K562 (cell line): Measurements from ENCODE around the gene MBOAT2. TPM values are rescaled to one million over a fixed set of nuclear protein-coding genes. Genes with fewer than 3 reads are reported as not detected.
A peak's percentile ranks its signal among the peaks of the same experiment; 100 is the strongest.

Experiments
- ATAC-seq: fragments of 200-7000 bp; cut with Tn5 transposase; 3 replicates; pipeline ENCODE4 v1.9.1; 2020; ENCODE audit warnings: moderate library complexity
- BruUV-seq: library from RNA; stranded (reverse); fragments of 400-500 nt; replicated peaks from 2 replicates; lab custom pipeline; 2021; lab: Mats Ljungman, UMichigan
- CTCF ChIA-PET: fragments of 300-600 bp; formaldehyde crosslinking; extraction: SDS; loops from one replicate; lab custom pipeline; 2021; ENCODE audit warnings: low intra/inter-chr PET ratio; lab: Yijun Ruan, JAX
- POLR2A ChIA-PET: fragments of 300-600, 350-650 bp; sonication (Branson Sonifier 250); formaldehyde crosslinking; extraction: SDS; loops from one replicate; lab custom pipeline; 2021; ENCODE audit warnings: antibody characterized with exemption, inconsistent platforms; lab: Yijun Ruan, JAX
- DNase-seq, 4 experiments: peaks; one replicate each; pipeline versions ENCODE4 v3.0.0 to v3.0.0-alpha.2; 2011 to 2018; ENCODE audit warnings: low spot score in 3 of 4, mixed read lengths in 3 of 4; ENCODE audit errors: extremely low read depth in 1 of 4
- FAIRE-seq: peaks from 2 replicates; lab custom pipeline; 2011; peaks lifted over from hg19 to GRCh38; lab: Jason Lieb, UNC
- H2AFZ ChIP-seq: 2 replicates; pipeline ENCODE4 v1.6.0; 2011; ENCODE audit warnings: low read depth, low read length, control low read depth, inconsistent platforms
- H3K27ac ChIP-seq: fragments of 200-600 bp; 3 replicates; pipeline ENCODE4 v1.8.0; 2011; ENCODE audit warnings: low read depth, mild to moderate bottlenecking, control low read depth, inconsistent platforms, low read length, moderate library complexity, mixed read lengths; ENCODE audit errors: extremely low read depth
- H3K27me3 ChIP-seq, 2 experiments: fragments of 300-600 bp in 1 of 2; 2 replicates in 1 of 2; 3 replicates in 1 of 2; pipeline versions ENCODE4 v1.6.0 to v1.8.0; 2011; ENCODE audit warnings: inconsistent platforms in 2 of 2, low read length in 2 of 2, mild to moderate bottlenecking in 1 of 2, mixed read lengths in 1 of 2, moderate library complexity in 1 of 2; ENCODE audit not compliant: control insufficient read depth in 2 of 2, insufficient read depth in 2 of 2
- H3K36me3 ChIP-seq: fragments of 300-600 bp; 3 replicates; pipeline ENCODE4 v1.8.0; 2011; ENCODE audit warnings: mild to moderate bottlenecking, low read length, inconsistent platforms; ENCODE audit not compliant: control insufficient read depth, insufficient read depth
- H3K4me1 ChIP-seq, 2 experiments: fragments of 200-600 bp in 1 of 2; replicated peaks in 1 of 2; 2 replicates in 1 of 2; 3 replicates in 1 of 2; pipeline versions ENCODE4 v1.5.1 to v1.8.0; 2011; ENCODE audit warnings: inconsistent platforms in 2 of 2, low read length in 2 of 2, mild to moderate bottlenecking in 1 of 2, mixed read lengths in 1 of 2, moderate library complexity in 1 of 2; ENCODE audit not compliant: control insufficient read depth in 2 of 2, insufficient read depth in 2 of 2
- H3K4me2 ChIP-seq: 2 replicates; pipeline ENCODE4 v1.6.1; 2011; ENCODE audit warnings: low read length, control low read depth, inconsistent platforms, mixed read lengths; ENCODE audit not compliant: insufficient read depth
- H3K4me3 ChIP-seq: fragments of 200-600 bp; sonication (generic), shearing (Covaris generic); 2 replicates; pipeline ENCODE4 v1.5.1; 2016; ENCODE audit warnings: control low read depth, inconsistent platforms
- H3K79me2 ChIP-seq: fragments of 200-600 bp; 3 replicates; pipeline ENCODE4 v1.8.0; 2011; ENCODE audit warnings: low read length, inconsistent platforms; ENCODE audit not compliant: control insufficient read depth, insufficient read depth
- H3K9ac ChIP-seq, 2 experiments: 2 replicates each; pipeline versions ENCODE4 v1.6.0 to v1.6.1; 2011; ENCODE audit warnings: low read depth in 2 of 2, low read length in 2 of 2, control low read depth in 1 of 2, inconsistent platforms in 1 of 2, mild to moderate bottlenecking in 1 of 2, mixed read lengths in 1 of 2; ENCODE audit not compliant: insufficient read depth in 1 of 2
- H3K9me1 ChIP-seq: one replicate; pipeline ENCODE4 v1.6.0; 2011; ENCODE audit warnings: inconsistent platforms, mild to moderate bottlenecking, low read length, moderate library complexity; ENCODE audit not compliant: control insufficient read depth, insufficient read depth
- H3K9me3 ChIP-seq: replicated peaks from 2 replicates; pipeline ENCODE4 v1.5.1; 2011; ENCODE audit warnings: low read depth, low read length, inconsistent platforms; ENCODE audit not compliant: control insufficient read depth, insufficient read depth
- H4K20me1 ChIP-seq: replicated peaks from 2 replicates; pipeline ENCODE4 v1.6.1; 2011; ENCODE audit warnings: low read length, inconsistent platforms, mixed read lengths; ENCODE audit not compliant: control insufficient read depth, insufficient read depth
- EGR1 ChIP-seq: fragments of 450-650 bp; conservative IDR thresholded peaks from 2 replicates; pipeline ENCODE4 v1.6.1; 2017; ENCODE audit warnings: mild to moderate bottlenecking
- HNRNPH1 ChIP-seq: fragments of 200-400 bp; formaldehyde crosslinking; optimal IDR thresholded peaks from 2 replicates; pipeline ENCODE3; 2017; ENCODE audit warnings: low read depth, mild to moderate bottlenecking, low read length, moderate library complexity
- HNRNPK ChIP-seq: fragments of 200-400 bp; formaldehyde crosslinking; IDR thresholded peaks from one replicate; pipeline ENCODE4 v1.6.1; 2018; ENCODE audit warnings: mild to moderate bottlenecking, low read depth, low read length; ENCODE audit not compliant: poor library complexity, severe bottlenecking
- ID3 ChIP-seq, 2 experiments: fragments of 250-450 bp in 1 of 2; fragments of 450-650 bp in 1 of 2; sonication (Bioruptor Pico) in 1 of 2; IDR thresholded peaks; 2 replicates each; pipeline versions ENCODE4 v1.6.1 to v1.8.0; 2016 to 2021; ENCODE audit warnings: mild to moderate bottlenecking in 2 of 2, moderate library complexity in 2 of 2, missing compliant biosample characterization in 1 of 2, missing genetic modification characterization in 1 of 2
- KAT8 ChIP-seq: fragments of 450-650 bp; IDR thresholded peaks from 2 replicates; pipeline ENCODE4 v1.6.1; 2016; ENCODE audit warnings: low read depth, mild to moderate bottlenecking
- TAF9B ChIP-seq: fragments of 450-650 bp; IDR thresholded peaks from 2 replicates; pipeline ENCODE4 v1.6.1; 2018; ENCODE audit warnings: mild to moderate bottlenecking; ENCODE audit not compliant: partially characterized antibody
- WHSC1 ChIP-seq: IDR thresholded peaks from one replicate; pipeline ENCODE4 v1.6.1; 2012; ENCODE audit warnings: low read length, control low read depth, inconsistent platforms
- ZNF316 ChIP-seq: fragments of 450-650 bp; IDR thresholded peaks from 2 replicates; pipeline ENCODE4 v1.6.1; 2016
- WGBS: fragments of 100-300 bp; shearing (Covaris generic); methylation state at CpG from one replicate; pipeline ENCODE4 v1.1.6; 2016; ENCODE audit warnings: low coverage, mixed read lengths; ENCODE audit not compliant: insufficient coverage; ENCODE audit errors: missing lambda C conversion rate; 5-methylcytosine and 5-hydroxymethylcytosine counted together
- in situ Hi-C: fragments of 300-500 bp; cut with MboI; formaldehyde crosslinking; loops from 4 replicates; pipeline ENCODE4 v1.15.0; 2018; ENCODE audit warnings: inconsistent platforms, mixed read lengths
- intact Hi-C: fragments of 100-400 bp; cut with micrococcal nuclease; formaldehyde crosslinking; loops from 2 replicates; pipeline ENCODE4 v1.14.2; 2022
- polyA plus RNA-seq, 8 experiments: library from polyadenylated mRNA; depleted of rRNA in 4 of 8; stranded (reverse) in 5 of 8; unstranded in 3 of 8; fragments of >200 nt; fragmentation: Nextera tagmentation in 2 of 8; fragmentation: Illumina TruSeq in 1 of 8; extraction: Ambion mirVana in 2 of 8; extraction: Trizol in 1 of 8; gene quantifications; 2 replicates each; pipeline versions ENCODE4 v1.2.1 to v1.2.3, GENCODE V29; 2011 to 2014; ENCODE audit warnings: inconsistent platforms in 1 of 8, missing spikeins in 1 of 8
- total RNA-seq, 7 experiments: library from RNA; depleted of rRNA in 6 of 7; stranded (reverse); fragments of >200 nt in 6 of 7; fragmentation: Illumina TruSeq in 2 of 7; extraction: Trizol in 2 of 7; gene quantifications; 2 replicates each; pipeline versions ENCODE4 v1.2.1 to v1.2.3, GENCODE V29; 2011 to 2021; ENCODE audit warnings: low replicate concordance in 1 of 7
- TF ChIP-seq, protein P1 (sequence below): IDR thresholded peaks from 2 replicates; pipeline ENCODE4 v1.6.1; 2011; ENCODE audit warnings: borderline replicate concordance, low read depth, mild to moderate bottlenecking, moderate library complexity, low read length; ENCODE audit not compliant: insufficient read depth, poor library complexity, severe bottlenecking
- TF ChIP-seq, protein P2 (sequence below): fragments of 250-450 bp; sonication (Bioruptor Pico); IDR thresholded peaks from 2 replicates; pipeline ENCODE4 v1.5.0; 2022; ENCODE audit warnings: mild to moderate bottlenecking
- TF ChIP-seq, protein P3 (sequence below): sonication (generic); formaldehyde crosslinking; IDR thresholded peaks from 2 replicates; pipeline ENCODE4 v1.8.0; 2022; ENCODE audit warnings: missing genetic modification reagents, mild to moderate bottlenecking, moderate library complexity, borderline replicate concordance

Gene MBOAT2
- total and polyA plus RNA-seq, 9 of the 15 experiments (the other 6 are each of a cell fraction or from before 2014, with no cell fraction given), result 8.4 to 122 (median 27.6) TPM

GRCh38 chr2:8976442-8977259 is 26.8 kb downstream of the MBOAT2 start (continued):
- no peak for TF ChIP-seq WHSC1
- TF ChIP-seq, protein P1, sequence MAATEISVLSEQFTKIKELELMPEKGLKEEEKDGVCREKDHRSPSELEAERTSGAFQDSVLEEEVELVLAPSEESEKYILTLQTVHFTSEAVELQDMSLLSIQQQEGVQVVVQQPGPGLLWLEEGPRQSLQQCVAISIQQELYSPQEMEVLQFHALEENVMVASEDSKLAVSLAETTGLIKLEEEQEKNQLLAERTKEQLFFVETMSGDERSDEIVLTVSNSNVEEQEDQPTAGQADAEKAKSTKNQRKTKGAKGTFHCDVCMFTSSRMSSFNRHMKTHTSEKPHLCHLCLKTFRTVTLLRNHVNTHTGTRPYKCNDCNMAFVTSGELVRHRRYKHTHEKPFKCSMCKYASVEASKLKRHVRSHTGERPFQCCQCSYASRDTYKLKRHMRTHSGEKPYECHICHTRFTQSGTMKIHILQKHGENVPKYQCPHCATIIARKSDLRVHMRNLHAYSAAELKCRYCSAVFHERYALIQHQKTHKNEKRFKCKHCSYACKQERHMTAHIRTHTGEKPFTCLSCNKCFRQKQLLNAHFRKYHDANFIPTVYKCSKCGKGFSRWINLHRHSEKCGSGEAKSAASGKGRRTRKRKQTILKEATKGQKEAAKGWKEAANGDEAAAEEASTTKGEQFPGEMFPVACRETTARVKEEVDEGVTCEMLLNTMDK, result no peak
- no peak for TF ChIP-seq TAF9B
- peak; percentile 44; the same call in 1 of the 2 replicates for TF ChIP-seq ZNF316

- Histone ChIP-seq H3K9me1 (no peaks in the 10 kb centered on the region), H2AFZ (no peak overlapping the region), H3K4me1 (peaks cover 8 to 19% of the 10 kb centered on the region in 2 experiments), H3K4me3 (no peak overlapping the region), H3K79me2 (peaks cover 56% of the 10 kb centered on the region), H3K27ac (no peak overlapping the region), H4K20me1 (no peaks in the 10 kb centered on the region; the same call in 1 of the 2 replicates), H3K9me3 (no peaks in the 10 kb centered on the region), H3K36me3 (no peaks in the 10 kb centered on the region; the same call in 2 of the 3 replicates), H3K27me3 (no peaks in the 10 kb centered on the region), H3K4me2 (no peak overlapping the region), H3K9ac (no peak overlapping the region)
- intact Hi-C loops, result no loop called here
- no TSS peak for BruUV-seq
- FAIRE-seq (peak; percentile 65), DNase-seq (no peak), ATAC-seq (no peak)
- TF ChIP-seq, protein P2, sequence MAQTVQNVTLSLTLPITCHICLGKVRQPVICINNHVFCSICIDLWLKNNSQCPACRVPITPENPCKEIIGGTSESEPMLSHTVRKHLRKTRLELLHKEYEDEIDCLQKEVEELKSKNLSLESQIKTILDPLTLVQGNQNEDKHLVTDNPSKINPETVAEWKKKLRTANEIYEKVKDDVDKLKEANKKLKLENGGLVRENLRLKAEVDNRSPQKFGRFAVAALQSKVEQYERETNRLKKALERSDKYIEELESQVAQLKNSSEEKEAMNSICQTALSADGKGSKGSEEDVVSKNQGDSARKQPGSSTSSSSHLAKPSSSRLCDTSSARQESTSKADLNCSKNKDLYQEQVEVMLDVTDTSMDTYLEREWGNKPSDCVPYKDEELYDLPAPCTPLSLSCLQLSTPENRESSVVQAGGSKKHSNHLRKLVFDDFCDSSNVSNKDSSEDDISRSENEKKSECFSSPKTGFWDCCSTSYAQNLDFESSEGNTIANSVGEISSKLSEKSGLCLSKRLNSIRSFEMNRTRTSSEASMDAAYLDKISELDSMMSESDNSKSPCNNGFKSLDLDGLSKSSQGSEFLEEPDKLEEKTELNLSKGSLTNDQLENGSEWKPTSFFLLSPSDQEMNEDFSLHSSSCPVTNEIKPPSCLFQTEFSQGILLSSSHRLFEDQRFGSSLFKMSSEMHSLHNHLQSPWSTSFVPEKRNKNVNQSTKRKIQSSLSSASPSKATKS (CRISPR knock-in tag), result no peak
- TF ChIP-seq, protein P3, sequence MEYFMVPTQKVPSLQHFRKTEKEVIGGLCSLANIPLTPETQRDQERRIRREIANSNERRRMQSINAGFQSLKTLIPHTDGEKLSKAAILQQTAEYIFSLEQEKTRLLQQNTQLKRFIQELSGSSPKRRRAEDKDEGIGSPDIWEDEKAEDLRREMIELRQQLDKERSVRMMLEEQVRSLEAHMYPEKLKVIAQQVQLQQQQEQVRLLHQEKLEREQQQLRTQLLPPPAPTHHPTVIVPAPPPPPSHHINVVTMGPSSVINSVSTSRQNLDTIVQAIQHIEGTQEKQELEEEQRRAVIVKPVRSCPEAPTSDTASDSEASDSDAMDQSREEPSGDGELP, result no peak
- TF ChIP-seq KAT8 (no peak), HNRNPH1 (no peak), ID3 (CRISPR knock-in tag; IDR thresholded peaks at IDR 0.05) (no peak), ID3 (tag; IDR thresholded peaks at IDR 0.05) (no peak), EGR1 (no peak), HNRNPK (no peak)
- WGBS, result 94% methylated on average over 4 of the region's 4 CpGs
- ChIA-PET POLR2A (interaction anchor here (0.6 kb wide), 1 partner anchor 8 kb away, joined by 3 read pairs; no protein-coding TSS in a partner anchor), CTCF (no interaction called here)
- in situ Hi-C loops, result no loop called here
Measured at GRCh38 chr2:8974016-8974415, 29.5 kb downstream of the MBOAT2 start.
